IPS DF 6.9 (cell line): Measurements from ENCODE around the gene KDM4F.

ENCODE experiments used
- DNase-seq: peaks from one replicate; pipeline ENCODE4 v3.0.0-alpha.2; 2013; ENCODE audit warnings: low read depth, low spot score
- H3K27ac ChIP-seq: one replicate; pipeline ENCODE4 v1.5.1; 2013; ENCODE audit warnings: low read length, control low read depth
- H3K27me3 ChIP-seq: 2 replicates; pipeline ENCODE4 v1.6.1; 2013; ENCODE audit warnings: mild to moderate bottlenecking, low read length; ENCODE audit not compliant: control insufficient read depth, insufficient read depth
- H3K36me3 ChIP-seq: 2 replicates; pipeline ENCODE4 v1.6.1; 2013; ENCODE audit warnings: low read length; ENCODE audit not compliant: control insufficient read depth, insufficient read depth
- H3K4me1 ChIP-seq: 2 replicates; pipeline ENCODE4 v1.6.1; 2013; ENCODE audit warnings: low read length; ENCODE audit not compliant: control insufficient read depth, insufficient read depth
- H3K4me3 ChIP-seq: 2 replicates; pipeline ENCODE4 v1.5.1; 2013; ENCODE audit warnings: mild to moderate bottlenecking, low read length
- H3K9me3 ChIP-seq: 2 replicates; pipeline ENCODE4 v1.6.1; 2013; ENCODE audit warnings: low read length, inconsistent platforms; ENCODE audit not compliant: control insufficient read depth, insufficient read depth
- WGBS: extraction: QIAGEN DNeasy Blood & Tissue Kit; methylation state at CpG from one replicate; pipeline ENCODE4 v1.1.7; 2013; ENCODE audit warnings: mixed read lengths, missing lambda C conversion rate; ENCODE audit not compliant: insufficient read length, insufficient coverage; 5-methylcytosine and 5-hydroxymethylcytosine counted together

The KDM4F gene

GRCh38 chr11:95058621-95059020 is 9.4 kb downstream of the KDM4F start:
- Histone ChIP-seq H3K9me3 (no peaks in the 10 kb centered on the region), H3K27ac (no peak overlapping the region), H3K27me3 (0 out of 2 replicates have a peak, but pooled peaks cover 1% of the 10 kb centered on the region), H3K4me1 (no peaks in the 10 kb centered on the region), H3K36me3 (no peaks in the 10 kb centered on the region), H3K4me3 (no peak overlapping the region)
- DNase-seq: no peak
- no CpG with 5 or more reads among the region's 1 CpG for WGBS

- Histone ChIP-seq H3K4me3 (no peak overlapping the region), H3K27me3 (0 out of 2 replicates have a peak, but pooled peaks cover under 1% of the 10 kb centered on the region), H3K36me3 (no peaks in the 10 kb centered on the region), H3K27ac (no peak overlapping the region), H3K4me1 (no peaks in the 10 kb centered on the region), H3K9me3 (no peaks in the 10 kb centered on the region)
- no CpG with 5 or more reads among the region's 6 CpGs for whole genome bisulfite sequencing
- DNase-seq: no peak
These were observed 9.8 kb downstream of the KDM4F start for GRCh38 chr11:95059046-95059445.

- WGBS: no CpG with 5 or more reads among the region's 1 CpG
- no peak for DNase-seq
These were observed 16.1 kb downstream of the KDM4F start for GRCh38 chr11:95065336-95065735.

GRCh38 chr11:95066716-95067038 is 17.5 kb downstream of the KDM4F start, which contains the start of gene SRSF8:
Gene SRSF8 (plus strand): TSS chr11:95066919. CDS start chr11:95067227, 308 bp downstream.
- no peak for DNase-seq
- no peaks in the 10 kb centered on the region for H3K9me3 ChIP-seq
- no peaks in the 10 kb centered on the region for H3K4me1 ChIP-seq
- H3K27me3 ChIP-seq: no peaks in the 10 kb centered on the region
- no peak within 1 kb of the TSS for H3K27ac ChIP-seq
- no peaks in the 10 kb centered on the region for H3K36me3 ChIP-seq
- H3K4me3 ChIP-seq: peak within 1 kb of the TSS; percentile 57
- no CpG with 5 or more reads among the region's 4 CpGs for WGBS

More at GRCh38 chr11:95065336-95065735, 16.1 kb downstream of the KDM4F start:
- no peak overlapping the region for H3K27ac ChIP-seq
- no peak overlapping the region for H3K4me3 ChIP-seq
- H3K36me3 ChIP-seq: no peaks in the 10 kb centered on the region
- no peaks in the 10 kb centered on the region for H3K27me3 ChIP-seq
- H3K9me3 ChIP-seq: no peaks in the 10 kb centered on the region
- no peaks in the 10 kb centered on the region for H3K4me1 ChIP-seq

- Histone ChIP-seq H3K27ac (no peak overlapping the region), H3K4me1 (no peaks in the 10 kb centered on the region), H3K36me3 (no peaks in the 10 kb centered on the region), H3K9me3 (no peaks in the 10 kb centered on the region), H3K27me3 (no peaks in the 10 kb centered on the region), H3K4me3 (peak overlapping the region; percentile 57)
- no peak for DNase-seq
- no CpG with 5 or more reads among the region's 98 CpGs for WGBS
These were observed 18.0 kb downstream of the KDM4F start for GRCh38 chr11:95067039-95067840.

- H3K4me1 ChIP-seq: no peaks in the 10 kb centered on the region
- no peak for DNase-seq
- H3K4me3 ChIP-seq: peak overlapping the region; percentile 57
- H3K9me3 ChIP-seq: no peaks in the 10 kb centered on the region
- H3K27me3 ChIP-seq: no peaks in the 10 kb centered on the region
- H3K27ac ChIP-seq: no peak overlapping the region
- H3K36me3 ChIP-seq: no peaks in the 10 kb centered on the region
- no CpG with 5 or more reads among the region's 16 CpGs for WGBS
These were observed 18.6 kb downstream of the KDM4F start for GRCh38 chr11:95067841-95068219.

- Histone ChIP-seq H3K36me3 (no peaks in the 10 kb centered on the region), H3K4me1 (no peaks in the 10 kb centered on the region), H3K27me3 (no peaks in the 10 kb centered on the region), H3K27ac (no peak overlapping the region), H3K4me3 (peak overlapping the region; percentile 19; the same call in 1 of the 2 replicates), H3K9me3 (no peaks in the 10 kb centered on the region)
- no CpG with 5 or more reads among the region's 5 CpGs for WGBS
- DNase-seq: no peak
These were observed 19.3 kb downstream of the KDM4F start for GRCh38 chr11:95068549-95068948.

GRCh38 chr11:95070471-95070870 is 21.2 kb downstream of the KDM4F start:
- Histone ChIP-seq H3K27me3 (no peaks in the 10 kb centered on the region), H3K4me1 (no peaks in the 10 kb centered on the region), H3K27ac (no peak overlapping the region), H3K4me3 (no peak overlapping the region), H3K9me3 (no peaks in the 10 kb centered on the region), H3K36me3 (no peaks in the 10 kb centered on the region)
- DNase-seq: no peak
- WGBS: no CpG with 5 or more reads among the region's 1 CpG

- no peak overlapping the region for H3K27ac ChIP-seq
- no peaks in the 10 kb centered on the region for H3K36me3 ChIP-seq
- H3K27me3 ChIP-seq: no peaks in the 10 kb centered on the region
- H3K4me1 ChIP-seq: no peaks in the 10 kb centered on the region
- no peak overlapping the region for H3K4me3 ChIP-seq
- H3K9me3 ChIP-seq: no peaks in the 10 kb centered on the region
- DNase-seq: no peak
These were observed 23.7 kb downstream of the KDM4F start for GRCh38 chr11:95072948-95073347.

GRCh38 chr11:95074792-95075563 is 25.8 kb downstream of the KDM4F start:
- no peak overlapping the region for H3K4me3 ChIP-seq
- no peak overlapping the region for H3K27ac ChIP-seq
- no peak for DNase-seq
- WGBS: no CpG with 5 or more reads among the region's 8 CpGs
- no peaks in the 10 kb centered on the region for H3K4me1 ChIP-seq
- no peaks in the 10 kb centered on the region for H3K27me3 ChIP-seq
- no peaks in the 10 kb centered on the region for H3K9me3 ChIP-seq
- H3K36me3 ChIP-seq: no peaks in the 10 kb centered on the region
